Ovary (tissue), 3 donors: ENCODE results near the gene IL17RA.

Experiments used
- EP300 ChIP-seq: sonication (generic); formaldehyde crosslinking; IDR thresholded peaks from one replicate; pipeline ENCODE4 v1.6.1; 2017; ENCODE audit warnings: antibody characterized with exemption
- POLR2A ChIP-seq: fragments of 450-650 bp; IDR thresholded peaks from one replicate; pipeline ENCODE4 v1.6.1; 2017; ENCODE audit warnings: antibody characterized with exemption, mild to moderate bottlenecking, moderate library complexity
- TF ChIP-seq, protein P1 (sequence below), 3 donors: fragments of 450-650 bp in 2 of 3; fragments of 200-600 bp in 1 of 3; IDR thresholded peaks; one replicate each; pipeline versions ENCODE4 v1.5.1 to v1.8.0; 2016 to 2022; ENCODE audit warnings: antibody characterized with exemption in 3 of 3, mild to moderate bottlenecking in 1 of 3
- donor health status: DM: no; HTN: no; CAD: no.

GRCh38 chr22:17106785-17107546 is 22.2 kb downstream of the IL17RA start:
- TF ChIP-seq, protein P1, sequence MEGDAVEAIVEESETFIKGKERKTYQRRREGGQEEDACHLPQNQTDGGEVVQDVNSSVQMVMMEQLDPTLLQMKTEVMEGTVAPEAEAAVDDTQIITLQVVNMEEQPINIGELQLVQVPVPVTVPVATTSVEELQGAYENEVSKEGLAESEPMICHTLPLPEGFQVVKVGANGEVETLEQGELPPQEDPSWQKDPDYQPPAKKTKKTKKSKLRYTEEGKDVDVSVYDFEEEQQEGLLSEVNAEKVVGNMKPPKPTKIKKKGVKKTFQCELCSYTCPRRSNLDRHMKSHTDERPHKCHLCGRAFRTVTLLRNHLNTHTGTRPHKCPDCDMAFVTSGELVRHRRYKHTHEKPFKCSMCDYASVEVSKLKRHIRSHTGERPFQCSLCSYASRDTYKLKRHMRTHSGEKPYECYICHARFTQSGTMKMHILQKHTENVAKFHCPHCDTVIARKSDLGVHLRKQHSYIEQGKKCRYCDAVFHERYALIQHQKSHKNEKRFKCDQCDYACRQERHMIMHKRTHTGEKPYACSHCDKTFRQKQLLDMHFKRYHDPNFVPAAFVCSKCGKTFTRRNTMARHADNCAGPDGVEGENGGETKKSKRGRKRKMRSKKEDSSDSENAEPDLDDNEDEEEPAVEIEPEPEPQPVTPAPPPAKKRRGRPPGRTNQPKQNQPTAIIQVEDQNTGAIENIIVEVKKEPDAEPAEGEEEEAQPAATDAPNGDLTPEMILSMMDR (IDR thresholded peaks at IDR 0.05), result no peak
- TF ChIP-seq EP300 (no peak), POLR2A (no peak)
